GM12875 (cell line): ENCODE results near the gene SMG6.
A peak's percentile ranks its signal among the peaks of the same experiment; 100 is the strongest.

Experiments
- H3K4me3 ChIP-seq: one replicate; pipeline ENCODE4 v1.5.1; 2011; ENCODE audit warnings: low read depth, low read length, control low read depth
- CTCF ChIP-seq: IDR thresholded peaks from 2 replicates; pipeline ENCODE4 v1.5.1; 2011; ENCODE audit warnings: low read depth, mild to moderate bottlenecking, control low read depth, inconsistent platforms, low read length, moderate library complexity, borderline replicate concordance; ENCODE audit not compliant: insufficient read depth

The SMG6 gene

DNA sequence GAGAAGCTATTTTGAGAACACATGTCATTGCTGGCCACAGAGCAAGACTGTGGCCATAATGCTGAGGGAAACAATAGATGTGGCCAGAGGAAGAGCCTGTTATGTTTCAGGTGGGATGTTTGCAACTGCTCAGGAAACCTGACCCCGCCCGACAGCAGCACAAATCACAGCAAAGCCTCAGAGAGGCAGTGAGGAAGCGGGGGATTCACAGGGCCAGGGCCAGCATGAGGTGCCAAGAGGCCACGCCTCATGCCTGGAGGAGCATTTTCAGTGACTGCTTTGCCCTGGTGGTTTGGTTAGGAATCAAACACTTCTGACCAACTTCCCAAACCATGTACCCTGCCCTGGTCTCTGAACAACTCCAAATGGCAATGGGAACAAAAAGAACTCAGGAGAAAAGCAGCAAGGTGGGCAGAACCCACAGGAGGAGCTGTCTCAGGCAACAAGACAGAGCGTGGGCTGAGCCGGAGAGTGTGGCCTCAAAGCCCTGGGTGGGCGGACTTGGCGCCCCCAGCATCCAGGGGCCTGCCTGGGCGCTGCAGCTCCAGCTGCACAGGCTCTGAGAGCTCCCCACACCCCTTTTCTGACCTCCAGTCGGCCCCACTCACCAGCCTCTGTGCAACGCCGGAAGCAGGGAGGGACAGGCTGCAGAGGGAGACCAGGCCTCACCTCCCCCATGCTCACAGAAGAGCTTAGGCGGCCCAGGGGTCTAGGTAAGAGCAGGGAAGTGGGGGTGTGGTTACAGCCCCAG is 228.1 kb downstream of the SMG6 start:
- H3K4me3 ChIP-seq: no peak overlapping the region
- TF ChIP-seq CTCF: no peak

DNA sequence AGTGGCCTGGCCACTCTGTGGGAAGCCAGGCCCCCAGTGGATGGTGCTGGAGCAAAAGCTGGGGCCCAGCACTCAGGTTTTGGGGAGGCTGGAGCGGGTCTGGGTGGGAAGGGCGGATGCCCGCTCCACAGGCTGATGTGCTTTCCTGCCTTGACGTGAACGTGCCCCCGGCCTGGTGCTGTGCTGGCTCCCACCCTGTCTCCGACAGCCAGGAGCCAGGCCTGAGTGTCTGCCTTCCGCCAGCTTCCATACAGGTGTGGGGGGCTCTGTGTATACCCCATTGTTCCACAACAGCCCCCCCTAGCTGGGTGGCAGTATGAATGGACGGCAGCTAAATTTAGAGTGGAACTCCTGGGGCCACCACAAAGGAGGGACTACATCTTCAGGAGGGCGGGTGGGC is 228.7 kb downstream of the SMG6 start:
- no peak overlapping the region for H3K4me3 ChIP-seq
- TF ChIP-seq CTCF: no peak

GRCh38 chr17:2071455-2072281 is 231.9 kb downstream of the SMG6 start:
- TF ChIP-seq CTCF: no peak
- no peak overlapping the region for H3K4me3 ChIP-seq

GRCh38 chr17:2071024-2071385 is 232.6 kb downstream of the SMG6 start:
- TF ChIP-seq CTCF: no peak
- H3K4me3 ChIP-seq: no peak overlapping the region

GRCh38 chr17:2070241-2071023 is 233.2 kb downstream of the SMG6 start:
- TF ChIP-seq CTCF: peak; percentile 12; the same call in 1 of the 2 replicates
- no peak overlapping the region for H3K4me3 ChIP-seq

- no peak overlapping the region for H3K4me3 ChIP-seq
Observed at GRCh38 chr17:2068519-2069051, 235.0 kb downstream of the SMG6 start.

More at GRCh38 chr17:2068519-2069051, 235.0 kb downstream of the SMG6 start:
- no peak for TF ChIP-seq CTCF
